ENCODE results near the gene RIN2.

- TF ChIP-seq CTCF (IDR thresholded peaks at IDR 0.05; ENCODE audit: low read depth, low read length) (no peak), EZH2phosphoT487 (IDR thresholded peaks at IDR 0.05; ENCODE audit: low read depth) (no peak)
Measured at GRCh38 chr20:19709635-19710335, 48.3 kb upstream of the RIN2 start.

All from OCI-LY3 (cell line).